ENCODE results near the gene BARX2. TPM values are rescaled to one million over a fixed set of nuclear protein-coding genes. Genes with fewer than 3 reads are reported as not detected.

Gene BARX2
- total RNA-seq, 1 donor from 2014 or later = 62.1 TPM

- Mint-ChIP-seq H3K36me3 (peaks cover 14% of the 10 kb centered on the region), H3K27me3 (peaks cover 24% of the 10 kb centered on the region), H3K4me3 (peak overlapping the region; percentile 46), H3K27ac (no peak overlapping the region), H3K9me3 (no peaks in the 10 kb centered on the region), H3K4me1 (ENCODE audit: unreplicated experiment) (peaks cover 15% of the 10 kb centered on the region)
- TF ChIP-seq, protein P1, sequence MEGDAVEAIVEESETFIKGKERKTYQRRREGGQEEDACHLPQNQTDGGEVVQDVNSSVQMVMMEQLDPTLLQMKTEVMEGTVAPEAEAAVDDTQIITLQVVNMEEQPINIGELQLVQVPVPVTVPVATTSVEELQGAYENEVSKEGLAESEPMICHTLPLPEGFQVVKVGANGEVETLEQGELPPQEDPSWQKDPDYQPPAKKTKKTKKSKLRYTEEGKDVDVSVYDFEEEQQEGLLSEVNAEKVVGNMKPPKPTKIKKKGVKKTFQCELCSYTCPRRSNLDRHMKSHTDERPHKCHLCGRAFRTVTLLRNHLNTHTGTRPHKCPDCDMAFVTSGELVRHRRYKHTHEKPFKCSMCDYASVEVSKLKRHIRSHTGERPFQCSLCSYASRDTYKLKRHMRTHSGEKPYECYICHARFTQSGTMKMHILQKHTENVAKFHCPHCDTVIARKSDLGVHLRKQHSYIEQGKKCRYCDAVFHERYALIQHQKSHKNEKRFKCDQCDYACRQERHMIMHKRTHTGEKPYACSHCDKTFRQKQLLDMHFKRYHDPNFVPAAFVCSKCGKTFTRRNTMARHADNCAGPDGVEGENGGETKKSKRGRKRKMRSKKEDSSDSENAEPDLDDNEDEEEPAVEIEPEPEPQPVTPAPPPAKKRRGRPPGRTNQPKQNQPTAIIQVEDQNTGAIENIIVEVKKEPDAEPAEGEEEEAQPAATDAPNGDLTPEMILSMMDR (conservative IDR thresholded peaks at IDR 0.05) = no peak
- DNase-seq (ENCODE audit: extremely low spot score, unreplicated experiment) = no peak
These were observed 7.9 kb downstream of the BARX2 start for GRCh38 chr11:129383502-129383901.

DNA sequence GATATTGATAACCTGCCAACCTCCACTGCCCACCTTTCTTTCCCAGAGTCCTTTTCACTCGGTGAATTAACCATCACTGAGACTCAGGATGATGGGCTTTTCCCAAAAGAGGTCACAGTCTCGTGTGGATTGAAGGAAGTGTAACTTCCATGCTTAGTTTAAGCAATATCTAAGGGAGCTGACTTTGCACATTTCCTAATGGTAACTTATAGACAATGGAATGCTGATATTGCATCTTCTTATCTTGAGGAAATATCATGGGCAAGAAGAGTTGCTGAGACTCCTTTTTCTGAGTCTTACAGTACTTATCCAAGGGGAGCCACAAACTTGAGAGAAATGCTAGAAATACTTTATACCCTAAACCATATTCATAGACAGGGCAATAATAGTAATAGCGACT, 8.8 kb downstream of the BARX2 start:
- peak overlapping the region; percentile 56 for H3K4me3 Mint-ChIP-seq
- H3K27me3 Mint-ChIP-seq = peaks cover 15% of the 10 kb centered on the region
- no peak overlapping the region for H3K27ac Mint-ChIP-seq
- TF ChIP-seq, protein P1 (conservative IDR thresholded peaks at IDR 0.05) = no peak
- peaks cover 14% of the 10 kb centered on the region for H3K36me3 Mint-ChIP-seq
- peaks cover 17% of the 10 kb centered on the region for H3K4me1 Mint-ChIP-seq (ENCODE audit: unreplicated experiment)
- no peaks in the 10 kb centered on the region for H3K9me3 Mint-ChIP-seq
- no peak for DNase-seq (ENCODE audit: extremely low spot score, unreplicated experiment)

DNA sequence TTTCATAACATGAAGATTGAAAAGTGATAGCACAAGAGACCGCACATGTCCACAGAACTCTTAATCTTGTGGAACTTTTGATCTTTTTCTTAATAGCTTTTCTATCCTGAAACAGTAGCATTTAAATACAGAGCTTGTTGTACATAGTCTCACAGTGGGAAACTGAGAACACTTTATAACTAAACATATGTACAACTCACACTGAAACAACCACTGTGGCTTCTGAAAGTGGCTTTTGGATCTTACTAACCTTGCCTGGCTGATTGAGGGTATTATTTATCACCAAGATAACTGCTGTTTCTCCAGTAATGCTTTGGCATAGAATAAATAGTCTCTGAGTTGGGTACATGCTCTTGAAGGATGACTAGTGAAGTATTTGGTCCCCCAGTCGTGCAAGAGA, 10.2 kb downstream of the BARX2 start:
- Mint-ChIP-seq H3K36me3 (peaks cover 17% of the 10 kb centered on the region), H3K4me1 (ENCODE audit: unreplicated experiment) (peaks cover 29% of the 10 kb centered on the region)

DNA sequence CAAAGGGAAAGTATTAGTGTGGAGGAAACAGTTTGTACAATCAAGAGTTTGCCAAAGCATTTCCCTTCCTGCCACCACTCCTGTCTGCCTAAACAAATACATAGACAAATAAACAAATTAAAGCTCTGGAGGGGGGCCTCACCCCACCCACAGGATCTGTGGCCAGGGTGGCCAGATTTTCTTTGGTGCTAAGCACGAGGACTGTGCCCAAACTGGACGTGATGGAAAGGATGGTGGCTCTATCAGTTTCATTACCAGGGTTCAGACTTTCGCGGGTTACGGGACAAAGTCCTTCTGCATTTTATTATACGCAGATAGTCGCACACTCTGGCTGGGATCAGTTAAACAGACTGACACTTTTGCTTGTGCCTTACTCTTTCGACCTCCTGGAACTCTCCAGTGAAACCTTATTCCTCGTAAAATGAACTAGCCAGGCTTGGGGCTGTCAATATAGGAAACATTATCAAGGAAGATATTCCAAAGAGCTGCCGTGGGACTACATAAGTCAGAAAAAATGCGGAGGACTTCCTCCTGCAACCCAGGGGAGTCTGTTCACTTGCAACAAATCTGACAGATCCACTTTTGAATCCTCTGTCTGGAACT, 11.2 kb downstream of the BARX2 start:
- TF ChIP-seq, protein P1 (conservative IDR thresholded peaks at IDR 0.05) = no peak
- Mint-ChIP-seq H3K27me3 (peaks cover 6% of the 10 kb centered on the region), H3K4me3 (peak overlapping the region; percentile 13), H3K27ac (peak overlapping the region; percentile 45), H3K4me1 (ENCODE audit: unreplicated experiment) (peaks cover 38% of the 10 kb centered on the region), H3K36me3 (peaks cover 11% of the 10 kb centered on the region), H3K9me3 (peaks cover 8% of the 10 kb centered on the region)
- no peak for DNase-seq (ENCODE audit: extremely low spot score, unreplicated experiment)

More for the DNA sequence above, 10.2 kb downstream of the BARX2 start:
- no peak overlapping the region for H3K4me3 Mint-ChIP-seq
- H3K9me3 Mint-ChIP-seq = peaks cover 8% of the 10 kb centered on the region
- no peak for DNase-seq (ENCODE audit: extremely low spot score, unreplicated experiment)
- TF ChIP-seq, protein P1 (conservative IDR thresholded peaks at IDR 0.05) = no peak
- H3K27ac Mint-ChIP-seq = no peak overlapping the region
- peaks cover 11% of the 10 kb centered on the region for H3K27me3 Mint-ChIP-seq

DNA sequence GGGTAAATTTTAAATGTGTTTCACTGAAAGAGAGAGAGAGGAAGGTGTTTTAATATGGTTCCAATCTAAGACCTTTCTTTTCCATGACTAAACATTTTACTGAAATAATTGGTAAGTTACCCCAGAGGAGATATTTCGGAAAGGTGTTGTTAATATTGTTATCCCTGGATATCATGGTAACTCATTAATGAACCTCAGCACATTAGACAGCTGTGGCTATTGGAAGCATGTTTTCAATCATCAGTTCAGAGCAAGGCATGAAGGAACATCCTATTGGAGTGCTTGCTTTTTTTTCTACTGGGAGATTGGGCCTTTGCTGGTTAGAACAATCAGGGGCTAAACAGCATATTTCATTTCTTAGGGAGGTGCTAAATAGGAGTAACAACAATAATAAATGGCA, 11.8 kb downstream of the BARX2 start:
- H3K27ac Mint-ChIP-seq = peak overlapping the region; percentile 45
- peaks cover 6% of the 10 kb centered on the region for H3K27me3 Mint-ChIP-seq
- H3K4me1 Mint-ChIP-seq (ENCODE audit: unreplicated experiment) = peaks cover 42% of the 10 kb centered on the region
- TF ChIP-seq, protein P1 (conservative IDR thresholded peaks at IDR 0.05) = no peak
- no peak for DNase-seq (ENCODE audit: extremely low spot score, unreplicated experiment)
- H3K36me3 Mint-ChIP-seq = peaks cover 11% of the 10 kb centered on the region
- H3K4me3 Mint-ChIP-seq = peak overlapping the region; percentile 13
- peaks cover 8% of the 10 kb centered on the region for H3K9me3 Mint-ChIP-seq
